HCT116 (cell line): ENCODE data around the gene GNAT2. TPM values are rescaled to one million over a fixed set of nuclear protein-coding genes. Genes with fewer than 3 reads are reported as not detected.

Source experiments
- ATAC-seq: fragments of 200-7000 bp; cut with Tn5 transposase; 2 replicates; pipeline ENCODE4 v1.9.1; 2020; ENCODE audit warnings: mild to moderate bottlenecking, moderate library complexity
- BruUV-seq: library from RNA; stranded (reverse); fragments of 400-500 nt; replicated peaks from 2 replicates; lab custom pipeline; 2021; lab: Mats Ljungman, UMichigan
- CTCF ChIA-PET: fragments of 300-600 bp; sonication (Branson Sonifier 250); formaldehyde crosslinking; loops from one replicate; lab custom pipeline; 2021; ENCODE audit warnings: antibody characterized with exemption; lab: Charles Lee
- POLR2A ChIA-PET: fragments of 300-600, 350-600 bp; sonication (Branson Sonifier 250); formaldehyde crosslinking; loops from one replicate; lab custom pipeline; 2021; ENCODE audit warnings: antibody characterized with exemption; lab: Charles Lee
- RAD21 ChIA-PET, 2 experiments: fragments of 300-600 bp; sonication (Branson Sonifier 250); formaldehyde crosslinking; loops; one replicate each; lab custom pipeline; 2023; ENCODE audit warnings: low total read pairs in 2 of 2; ENCODE audit not compliant: uncharacterized antibody in 2 of 2, unreplicated experiment in 2 of 2, low non-redundant PET in 1 of 2; lab: Charles Lee
- DNase-seq: peaks from one replicate; pipeline ENCODE4 v3.0.0-alpha.2; 2010; ENCODE audit warnings: low read depth, low spot score
- H2AFZ ChIP-seq: fragments of 200-600 bp; shearing (Covaris generic), sonication (generic); 2 replicates; pipeline ENCODE4 v1.6.1; 2017; ENCODE audit warnings: low read depth, mixed run types, mixed read lengths, antibody characterized with exemption, low read length; ENCODE audit not compliant: poor library complexity, severe bottlenecking
- H3K27ac ChIP-seq: 2 replicates; pipeline ENCODE4 v1.5.1; 2012; ENCODE audit warnings: low read depth, low read length
- H3K27me3 ChIP-seq: fragments of 200-600 bp; sonication (generic); 2 replicates; pipeline ENCODE4 v1.6.1; 2016; ENCODE audit warnings: mixed run types, low read length, mixed read lengths; ENCODE audit not compliant: insufficient read depth
- H3K36me3 ChIP-seq, 2 experiments: fragments of 200-500 bp in 1 of 2; fragments of 200-600 bp in 1 of 2; sonication (Bioruptor generic) in 1 of 2; sonication (generic) in 1 of 2; 2 replicates each; pipeline versions ENCODE4 v1.5.1 to v1.6.1; 2014 to 2016; ENCODE audit warnings: low read length in 2 of 2, inconsistent platforms in 1 of 2, mixed read lengths in 1 of 2, mixed run types in 1 of 2; ENCODE audit not compliant: insufficient read depth in 2 of 2, control insufficient read depth in 1 of 2
- H3K4me1 ChIP-seq, 2 experiments: fragments of 200-600 bp in 1 of 2; sonication (generic) in 1 of 2; 2 replicates each; pipeline versions ENCODE4 v1.5.1 to v1.6.1; 2012 to 2017; ENCODE audit warnings: low read length in 2 of 2, inconsistent platforms in 1 of 2, mild to moderate bottlenecking in 1 of 2, mixed read lengths in 1 of 2, mixed run types in 1 of 2, moderate library complexity in 1 of 2; ENCODE audit not compliant: insufficient read depth in 2 of 2, control insufficient read depth in 1 of 2
- H3K4me2 ChIP-seq: fragments of 200-600 bp; sonication (generic); 2 replicates; pipeline ENCODE4 v1.6.1; 2017; ENCODE audit warnings: mixed run types, low read length, mixed read lengths
- H3K4me3 ChIP-seq, 2 experiments: fragments of 200-600 bp in 1 of 2; sonication (generic) in 1 of 2; replicated peaks in 1 of 2; 2 replicates each; pipeline ENCODE4 v1.5.1; 2011 to 2016; ENCODE audit warnings: low read length in 2 of 2, control low read depth in 1 of 2, low read depth in 1 of 2, mild to moderate bottlenecking in 1 of 2, mixed read lengths in 1 of 2, mixed run types in 1 of 2
- H3K79me2 ChIP-seq: fragments of 200-600 bp; sonication (generic); 2 replicates; pipeline ENCODE4 v1.6.1; 2017; ENCODE audit warnings: mild to moderate bottlenecking, mixed run types, low read length, moderate library complexity, mixed read lengths; ENCODE audit not compliant: insufficient read depth
- H3K9ac ChIP-seq: fragments of 200-600 bp; sonication (generic); 2 replicates; pipeline ENCODE4 v1.6.1; 2016; ENCODE audit warnings: low read length, mixed read lengths
- H3K9me2 ChIP-seq: fragments of 200-600 bp; sonication (generic), shearing (Covaris generic); 2 replicates; pipeline ENCODE4 v1.6.1; 2017; ENCODE audit warnings: mixed run types, mild to moderate bottlenecking, moderate library complexity; ENCODE audit not compliant: insufficient read depth
- H3K9me3 ChIP-seq, 2 experiments: fragments of 200-500 bp in 1 of 2; fragments of 200-600 bp in 1 of 2; sonication (Bioruptor generic) in 1 of 2; sonication (generic) in 1 of 2; 2 replicates each; pipeline ENCODE4 v1.6.1; 2014 to 2017; ENCODE audit warnings: low read length in 2 of 2, mixed read lengths in 2 of 2, inconsistent platforms in 1 of 2, low read depth in 1 of 2, mild to moderate bottlenecking in 1 of 2, mixed run types in 1 of 2, moderate library complexity in 1 of 2; ENCODE audit not compliant: control insufficient read depth in 1 of 2, insufficient read depth in 1 of 2
- H4K20me1 ChIP-seq: fragments of 200-600 bp; sonication (generic), shearing (Covaris generic); 2 replicates; pipeline ENCODE4 v1.6.1; 2017; ENCODE audit warnings: mixed run types, mild to moderate bottlenecking, moderate library complexity; ENCODE audit not compliant: insufficient read depth
- ATF3 ChIP-seq: IDR thresholded peaks from 2 replicates; pipeline ENCODE4 v1.6.1; 2012
- CBX3 ChIP-seq: IDR thresholded peaks from 2 replicates; pipeline ENCODE4 v1.6.1; 2012; ENCODE audit warnings: low read depth
- CEBPB ChIP-seq: IDR thresholded peaks from 2 replicates; pipeline ENCODE4 v1.6.1; 2012; ENCODE audit warnings: low read depth
- CTCF ChIP-seq, 3 experiments: fragments of 200-600 bp in 1 of 3; sonication (generic) in 1 of 3; IDR thresholded peaks in 2 of 3; conservative IDR thresholded peaks in 1 of 3; 2 replicates each; pipeline ENCODE4 v1.5.1; 2012 to 2017; ENCODE audit warnings: low read depth in 2 of 3, low read length in 2 of 3, antibody characterized with exemption in 1 of 3, borderline replicate concordance in 1 of 3, control low read depth in 1 of 3, mild to moderate bottlenecking in 1 of 3, mixed read lengths in 1 of 3, mixed run types in 1 of 3, moderate library complexity in 1 of 3; ENCODE audit not compliant: insufficient read depth in 1 of 3
- EGR1 ChIP-seq: IDR thresholded peaks from 2 replicates; pipeline ENCODE4 v1.6.1; 2012; ENCODE audit warnings: low read depth
- ELF1 ChIP-seq: IDR thresholded peaks from 2 replicates; pipeline ENCODE4 v1.6.1; 2012; ENCODE audit warnings: low read depth, borderline replicate concordance
- FOSL1 ChIP-seq: IDR thresholded peaks from 2 replicates; pipeline ENCODE4 v1.6.1; 2012; ENCODE audit warnings: low read depth
- POLR2A ChIP-seq: IDR thresholded peaks from 2 replicates; pipeline ENCODE4 v1.7.0; 2011; ENCODE audit warnings: borderline replicate concordance; ENCODE audit not compliant: insufficient read depth, insufficient read length; ENCODE audit errors: extremely low read depth
- POLR2AphosphoS5 ChIP-seq: IDR thresholded peaks from 2 replicates; pipeline ENCODE4 v1.6.1; 2011; ENCODE audit warnings: mild to moderate bottlenecking, low read depth, low read length, moderate library complexity
- RAD21 ChIP-seq: IDR thresholded peaks from 2 replicates; pipeline ENCODE4 v1.6.1; 2012; ENCODE audit warnings: low read depth, mild to moderate bottlenecking
- REST ChIP-seq: IDR thresholded peaks from 2 replicates; pipeline ENCODE4 v1.6.1; 2012; ENCODE audit warnings: low read depth
- SIN3A ChIP-seq: IDR thresholded peaks from 2 replicates; pipeline ENCODE4 v1.6.1; 2012; ENCODE audit warnings: low read depth
- SRF ChIP-seq: IDR thresholded peaks from 2 replicates; pipeline ENCODE4 v1.6.1; 2012; ENCODE audit warnings: low read depth
- TCF7L2 ChIP-seq: IDR thresholded peaks from 2 replicates; pipeline ENCODE4 v1.7.0; 2011; ENCODE audit warnings: borderline replicate concordance, inconsistent platforms; ENCODE audit not compliant: insufficient read depth, insufficient read length; ENCODE audit errors: extremely low read depth
- YY1 ChIP-seq: IDR thresholded peaks from 2 replicates; pipeline ENCODE4 v1.6.1; 2011; ENCODE audit warnings: low read length, low read depth, moderate library complexity, mild to moderate bottlenecking; ENCODE audit not compliant: insufficient replicate concordance; ENCODE audit errors: extremely low read depth
- intact Hi-C: fragments of 100-400 bp; cut with micrococcal nuclease; formaldehyde crosslinking; loops from 2 replicates; pipeline ENCODE4 v1.10.0; 2022
- total RNA-seq: library from RNA; stranded (reverse); gene quantifications from one replicate; pipeline ENCODE4 v1.2.1, GENCODE V29; 2021; ENCODE audit not compliant: unreplicated experiment

GNAT2 gene
- total RNA-seq, 1 experiment from 2014 or later, result 0.76 TPM

GRCh38 chr1:109557520-109557919, 61.9 kb downstream of the GNAT2 start:
- Histone ChIP-seq H3K79me2 (peaks cover 100% of the 10 kb centered on the region), H3K9me2 (no peaks in the 10 kb centered on the region), H3K27me3 (no peaks in the 10 kb centered on the region), H3K4me2 (no peak overlapping the region), H3K27ac (no peak overlapping the region), H3K9ac (no peak overlapping the region), H3K9me3 (no peaks in the 10 kb centered on the region), H2AFZ (no peak overlapping the region), H3K36me3 (no peaks in the 10 kb centered on the region), H4K20me1 (peaks cover 14% of the 10 kb centered on the region), H3K4me3 (no peak overlapping the region), H3K4me1 (0 out of 4 replicates have a peak, but pooled peaks cover 0 to 2% of the 10 kb centered on the region in 2 experiments)
- RAD21 ChIA-PET, result no interaction called here
- CTCF ChIA-PET, result no interaction called here
- no TSS peak for BruUV-seq
- POLR2A ChIA-PET, result interaction anchor here (2.8 kb wide), 1 partner anchor 9 kb away, joined by 7 read pairs; the partner anchor contains the start of gene GNAI3
- intact Hi-C loops, result no loop called here
- no peak for ATAC-seq
- TF ChIP-seq SRF (no peak), POLR2AphosphoS5 (no peak), TCF7L2 (no peak), SIN3A (no peak), POLR2A (no peak), EGR1 (no peak), REST (no peak), ATF3 (no peak), CBX3 (no peak), ELF1 (no peak), YY1 (no peak), RAD21 (no peak), CTCF (IDR thresholded peaks at IDR 0.05 in 2 of 3, conservative IDR thresholded peaks at IDR 0.05 in 1 of 3; ENCODE audit: borderline replicate concordance in 1 of 3, insufficient read depth in 1 of 3, low read depth in 2 of 3, low read length in 2 of 3) (no peak), FOSL1 (no peak), CEBPB (no peak)
- DNase-seq, result no peak
